Measurements from ENCODE around the gene CDH16.

Gene CDH16

DNA sequence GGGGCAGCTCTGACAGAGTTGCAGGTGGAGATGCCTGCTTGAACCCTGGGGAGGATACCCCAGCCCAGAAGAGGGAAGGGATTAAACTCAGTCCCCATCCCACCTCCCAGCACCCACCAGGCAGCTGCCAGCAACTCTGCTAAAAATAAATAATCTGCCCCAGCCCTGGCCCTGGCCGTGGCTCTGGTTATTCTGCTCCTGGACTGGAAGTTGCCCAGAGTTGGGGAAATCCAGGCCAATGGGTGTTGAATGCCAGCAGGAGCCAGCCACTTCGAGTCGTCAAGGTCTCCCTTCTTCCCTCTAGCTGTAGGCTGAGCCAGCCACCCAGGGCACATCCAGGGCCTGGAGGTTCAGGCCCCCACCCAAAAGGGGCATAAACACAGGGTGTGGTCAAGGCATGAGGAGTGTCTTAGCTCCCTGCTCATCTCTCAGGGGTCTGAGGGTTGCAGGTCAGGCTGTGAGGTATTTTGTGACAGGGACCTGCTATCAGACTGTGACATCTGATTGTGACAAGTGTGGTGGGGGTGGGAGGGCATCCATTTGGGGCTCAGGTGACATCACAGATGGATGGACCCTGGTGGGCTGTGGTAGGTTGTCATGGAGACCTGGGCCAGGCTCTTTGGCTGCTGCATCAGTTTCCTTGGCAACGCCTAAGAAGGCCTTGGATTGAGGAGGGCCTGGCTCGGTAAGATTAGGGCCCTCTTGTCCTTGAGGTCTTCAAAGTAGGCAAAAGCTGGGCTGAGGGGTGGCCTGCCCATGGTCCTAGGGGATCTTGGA lies 7.7 kb upstream of the CDH16 start:
- no peaks in the 10 kb centered on the region for H3K9me3 ChIP-seq
- H3K27me3 ChIP-seq = peaks cover 5% of the 10 kb centered on the region; the same call in 1 of the 2 replicates
- H3K4me3 ChIP-seq (ENCODE audit: low read depth, low read length) = no peak overlapping the region
- DNase-seq = no peak
- H3K4me1 ChIP-seq = peaks cover 16% of the 10 kb centered on the region
- no peaks in the 10 kb centered on the region for H3K36me3 ChIP-seq
- TF ChIP-seq, protein P1, sequence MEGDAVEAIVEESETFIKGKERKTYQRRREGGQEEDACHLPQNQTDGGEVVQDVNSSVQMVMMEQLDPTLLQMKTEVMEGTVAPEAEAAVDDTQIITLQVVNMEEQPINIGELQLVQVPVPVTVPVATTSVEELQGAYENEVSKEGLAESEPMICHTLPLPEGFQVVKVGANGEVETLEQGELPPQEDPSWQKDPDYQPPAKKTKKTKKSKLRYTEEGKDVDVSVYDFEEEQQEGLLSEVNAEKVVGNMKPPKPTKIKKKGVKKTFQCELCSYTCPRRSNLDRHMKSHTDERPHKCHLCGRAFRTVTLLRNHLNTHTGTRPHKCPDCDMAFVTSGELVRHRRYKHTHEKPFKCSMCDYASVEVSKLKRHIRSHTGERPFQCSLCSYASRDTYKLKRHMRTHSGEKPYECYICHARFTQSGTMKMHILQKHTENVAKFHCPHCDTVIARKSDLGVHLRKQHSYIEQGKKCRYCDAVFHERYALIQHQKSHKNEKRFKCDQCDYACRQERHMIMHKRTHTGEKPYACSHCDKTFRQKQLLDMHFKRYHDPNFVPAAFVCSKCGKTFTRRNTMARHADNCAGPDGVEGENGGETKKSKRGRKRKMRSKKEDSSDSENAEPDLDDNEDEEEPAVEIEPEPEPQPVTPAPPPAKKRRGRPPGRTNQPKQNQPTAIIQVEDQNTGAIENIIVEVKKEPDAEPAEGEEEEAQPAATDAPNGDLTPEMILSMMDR (IDR thresholded peaks at IDR 0.05; ENCODE audit: low read depth, low read length) = no peak

DNA sequence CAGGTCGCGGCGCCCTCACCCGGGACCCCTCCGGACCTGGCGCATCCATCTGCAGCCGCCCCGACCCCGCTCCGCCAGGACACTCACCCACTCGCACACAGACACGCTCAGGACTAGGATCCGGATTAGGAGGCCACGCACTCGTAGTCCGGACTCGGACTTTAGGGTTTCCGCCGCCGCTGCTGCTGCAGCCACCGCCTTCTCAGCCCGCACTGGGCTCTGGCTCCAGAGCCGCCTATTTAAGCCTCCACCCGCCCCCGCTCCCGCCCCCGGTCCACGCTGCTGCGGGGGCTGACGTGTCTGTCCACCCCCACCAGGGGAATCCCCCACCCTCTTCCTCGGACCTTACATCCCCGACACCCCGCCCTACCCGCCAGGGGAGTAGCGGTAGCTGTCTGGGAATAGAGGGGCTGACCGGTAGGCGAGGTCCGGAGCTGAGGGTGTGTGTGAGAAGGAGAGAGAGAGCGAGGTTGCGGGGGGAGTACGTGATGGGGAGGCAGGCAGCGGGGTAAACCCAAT lies 6.7 kb upstream of the CDH16 start, which contains the start of gene RRAD:
RRAD (minus strand) TSS at position 214 of the 519 bp plus-strand sequence. CDS start 356 bp downstream, outside the sequence.
- Histone ChIP-seq H3K4me1 (peaks cover 16% of the 10 kb centered on the region), H3K36me3 (no peaks in the 10 kb centered on the region), H3K27me3 (peaks cover 5% of the 10 kb centered on the region; the same call in 1 of the 2 replicates), H3K9me3 (no peaks in the 10 kb centered on the region), H3K4me3 (ENCODE audit: low read depth, low read length) (peak within 1 kb of the TSS; percentile 12)
- no peak for DNase-seq
- TF ChIP-seq, protein P1 (IDR thresholded peaks at IDR 0.05; ENCODE audit: low read depth, low read length) = no peak

DNA sequence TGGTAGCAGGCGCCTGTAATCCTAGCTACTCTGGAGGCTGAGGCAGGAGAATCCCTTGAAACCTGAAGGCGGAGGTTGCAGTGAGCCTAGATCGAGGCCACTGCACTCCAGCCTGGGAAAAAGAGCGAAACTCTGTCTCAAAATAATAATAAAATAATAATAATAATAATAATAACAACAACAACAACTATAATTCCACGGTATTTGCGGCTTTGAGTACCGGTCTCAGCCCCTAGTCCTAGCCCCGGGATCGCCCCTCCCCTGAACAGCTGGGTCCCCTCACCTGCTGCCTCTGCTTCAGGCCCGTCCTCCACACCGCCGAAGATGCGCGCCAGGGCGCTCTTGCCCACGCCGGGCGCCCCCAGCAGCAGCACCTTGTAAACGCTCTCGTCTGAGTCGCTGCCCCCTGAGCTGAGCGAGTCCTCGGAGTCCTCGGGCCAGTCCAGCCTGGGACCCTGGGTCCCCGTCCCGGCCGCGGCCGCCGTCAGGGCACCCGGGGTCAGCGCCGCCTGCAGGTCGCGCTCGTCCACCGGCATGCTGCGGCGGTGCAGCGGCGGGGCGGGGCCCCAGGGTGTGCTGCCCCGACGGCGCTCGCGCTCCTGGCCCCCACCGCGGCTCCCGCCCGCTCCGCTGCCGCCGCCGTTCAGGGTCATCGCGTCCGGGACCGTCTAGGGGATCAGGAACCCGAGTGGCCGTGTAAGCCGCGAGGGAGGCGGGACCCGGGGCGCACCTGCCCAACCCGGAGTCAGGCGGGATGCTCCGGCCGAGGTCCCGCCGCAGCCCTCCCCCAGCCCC lies 6.0 kb upstream of the CDH16 start:
- Histone ChIP-seq H3K4me3 (ENCODE audit: low read depth, low read length) (peak overlapping the region; percentile 12), H3K9me3 (no peaks in the 10 kb centered on the region), H3K36me3 (no peaks in the 10 kb centered on the region), H3K4me1 (peaks cover 20% of the 10 kb centered on the region), H3K27me3 (peaks cover 5% of the 10 kb centered on the region; the same call in 1 of the 2 replicates)
- TF ChIP-seq, protein P1 (IDR thresholded peaks at IDR 0.05; ENCODE audit: low read depth, low read length) = peak; percentile 29
- DNase-seq = peak; percentile 52

DNA sequence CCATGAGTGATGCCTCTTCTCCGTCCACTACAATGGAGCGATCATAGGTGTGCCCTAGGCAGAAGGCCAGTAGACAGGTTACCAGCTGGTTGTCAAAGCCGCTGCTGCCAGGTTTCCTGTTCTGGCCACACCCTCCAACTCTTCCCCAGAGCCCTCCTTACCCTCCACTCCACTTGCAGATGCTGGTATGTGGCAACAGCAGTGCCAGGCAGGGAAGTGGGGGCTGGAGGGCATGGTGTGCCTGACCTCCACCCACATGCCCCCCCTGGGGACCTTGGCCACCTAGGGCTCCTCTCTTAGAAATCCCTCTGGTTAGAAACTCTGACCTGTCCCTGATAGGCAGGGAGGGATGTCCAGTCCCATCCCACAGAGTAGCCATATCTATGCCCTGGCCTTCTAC lies 5.2 kb upstream of the CDH16 start:
- H3K36me3 ChIP-seq = no peaks in the 10 kb centered on the region
- peaks cover 29% of the 10 kb centered on the region for H3K4me1 ChIP-seq
- TF ChIP-seq, protein P1 (IDR thresholded peaks at IDR 0.05; ENCODE audit: low read depth, low read length) = no peak
- H3K27me3 ChIP-seq = peaks cover 5% of the 10 kb centered on the region; the same call in 1 of the 2 replicates
- no peaks in the 10 kb centered on the region for H3K9me3 ChIP-seq
- no peak overlapping the region for H3K4me3 ChIP-seq (ENCODE audit: low read depth, low read length)
- DNase-seq = no peak

DNA sequence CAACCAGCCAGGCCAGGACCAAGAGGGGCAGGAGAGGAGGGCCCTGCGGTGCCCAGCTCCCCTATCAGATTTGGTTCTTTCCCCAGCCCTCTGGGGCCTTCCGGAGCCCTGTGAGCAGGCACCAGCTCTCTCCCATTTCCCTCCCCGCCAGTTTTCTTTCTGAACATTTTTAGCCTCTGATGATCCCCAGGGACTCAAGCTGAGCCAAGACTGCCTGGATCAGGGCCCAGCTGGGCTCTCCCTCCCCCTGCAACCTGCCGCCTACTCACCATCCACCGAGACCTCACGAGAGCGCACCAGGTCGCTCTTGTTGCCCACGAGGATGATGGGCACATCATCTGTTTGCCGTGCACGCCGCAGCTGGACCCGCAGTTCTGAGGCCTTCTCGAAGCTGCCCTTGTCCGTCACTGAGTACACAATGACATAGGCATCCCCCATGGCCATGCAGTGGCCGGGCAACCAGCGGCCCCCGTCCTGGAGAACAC lies 4.6 kb upstream of the CDH16 start:
- TF ChIP-seq, protein P1 (IDR thresholded peaks at IDR 0.05; ENCODE audit: low read depth, low read length) = no peak
- Histone ChIP-seq H3K9me3 (no peaks in the 10 kb centered on the region), H3K4me1 (peaks cover 29% of the 10 kb centered on the region), H3K27me3 (peaks cover 5% of the 10 kb centered on the region; the same call in 1 of the 2 replicates), H3K36me3 (no peaks in the 10 kb centered on the region), H3K4me3 (ENCODE audit: low read depth, low read length) (peak overlapping the region; percentile 29)
- DNase-seq = peak; percentile 74
